HEK293 (cell line): ENCODE results near the gene GPRC5B.

Source experiments
- CTCF ChIA-PET: fragments of 350-600 bp; formaldehyde crosslinking; extraction: SDS; loops from one replicate; lab custom pipeline; 2021; ENCODE audit warnings: antibody characterized with exemption; lab: Yijun Ruan, JAX
- POLR2A ChIA-PET: fragments of 300-600 bp; formaldehyde crosslinking; extraction: SDS; loops from one replicate; lab custom pipeline; 2020; ENCODE audit warnings: antibody characterized with exemption, inconsistent platforms; lab: Yijun Ruan, JAX
- H3K27ac ChIP-seq: fragments of 200-500 bp; sonication (Bioruptor generic); 2 replicates; pipeline ENCODE4 v1.5.1; 2014; ENCODE audit warnings: low read depth, low read length, control low read depth, inconsistent platforms; ENCODE audit errors: extremely low read depth
- H3K36me3 ChIP-seq, 2 experiments: fragments of 200-500 bp in 1 of 2; sonication (Bioruptor generic) in 1 of 2; 1 replicate in 1 of 2; 2 replicates in 1 of 2; pipeline ENCODE4 v1.5.1; 2014 to 2017; ENCODE audit warnings: inconsistent platforms in 2 of 2, low read length in 2 of 2; ENCODE audit not compliant: control insufficient read depth in 2 of 2, insufficient read depth in 1 of 2
- H3K4me1 ChIP-seq: fragments of 200-500 bp; sonication (Bioruptor generic); 2 replicates; pipeline ENCODE4 v1.5.1; 2014; ENCODE audit warnings: mild to moderate bottlenecking, low read length, inconsistent platforms; ENCODE audit not compliant: control insufficient read depth, insufficient read depth
- H3K4me3 ChIP-seq: 2 replicates; pipeline ENCODE4 v1.5.1; 2011; ENCODE audit warnings: low read depth, mild to moderate bottlenecking, control low read depth, low read length, moderate library complexity
- H3K9me3 ChIP-seq: fragments of 200-500 bp; sonication (Bioruptor generic); 2 replicates; pipeline ENCODE4 v1.5.1; 2014; ENCODE audit warnings: low read depth, low read length, inconsistent platforms; ENCODE audit not compliant: control insufficient read depth, insufficient read depth
- HOXD13 ChIP-seq: sonication (generic); formaldehyde crosslinking; IDR thresholded peaks from 2 replicates; pipeline ENCODE4 v1.8.0; 2022; ENCODE audit warnings: missing genetic modification reagents, borderline replicate concordance
- KLF7 ChIP-seq: fragments of 450-650 bp; formaldehyde crosslinking; IDR thresholded peaks from 2 replicates; pipeline ENCODE4 v1.5.1; 2016; ENCODE audit warnings: missing biosample characterization, missing genetic modification characterization, borderline replicate concordance
- OVOL3 ChIP-seq: fragments of 450-650 bp; formaldehyde crosslinking; IDR thresholded peaks from 2 replicates; pipeline ENCODE4 v1.5.1; 2016; ENCODE audit warnings: missing biosample characterization, missing genetic modification characterization
- SETDB1 ChIP-seq: IDR thresholded peaks from one replicate; pipeline ENCODE4 v1.6.1; 2017; ENCODE audit warnings: mild to moderate bottlenecking, low read length, moderate library complexity, mixed read lengths; ENCODE audit not compliant: insufficient read length
- YY1 ChIP-seq: fragments of 450-650 bp; formaldehyde crosslinking; IDR thresholded peaks from 2 replicates; pipeline ENCODE4 v1.5.1; 2018; ENCODE audit warnings: missing biosample characterization, missing genetic modification characterization
- ZFHX2 ChIP-seq: fragments of 450-650 bp; formaldehyde crosslinking; conservative IDR thresholded peaks from 2 replicates; pipeline ENCODE4 v1.5.1; 2016; ENCODE audit warnings: missing biosample characterization, missing genetic modification characterization
- ZFP3 ChIP-seq: fragments of 450-650 bp; formaldehyde crosslinking; IDR thresholded peaks from 2 replicates; pipeline ENCODE4 v1.5.1; 2016; ENCODE audit warnings: low read depth, missing biosample characterization, missing genetic modification characterization
- ZNF10 ChIP-seq: fragments of 450-650 bp; formaldehyde crosslinking; IDR thresholded peaks from 2 replicates; pipeline ENCODE4 v1.5.1; 2017; ENCODE audit warnings: missing biosample characterization, missing genetic modification characterization
- ZNF112 ChIP-seq: fragments of 450-650 bp; formaldehyde crosslinking; IDR thresholded peaks from 2 replicates; pipeline ENCODE4 v1.5.0; 2017; ENCODE audit warnings: missing biosample characterization, missing genetic modification characterization
- ZNF114 ChIP-seq: fragments of 450-650 bp; formaldehyde crosslinking; IDR thresholded peaks from 2 replicates; pipeline ENCODE4 v1.5.0; 2017; ENCODE audit warnings: missing biosample characterization, missing genetic modification characterization
- ZNF19 ChIP-seq: fragments of 450-650 bp; formaldehyde crosslinking; IDR thresholded peaks from 2 replicates; pipeline ENCODE4; 2016; ENCODE audit warnings: missing biosample characterization, missing genetic modification characterization, low read depth
- ZNF23 ChIP-seq: fragments of 450-650 bp; formaldehyde crosslinking; IDR thresholded peaks from 2 replicates; pipeline ENCODE4 v1.5.1; 2016; ENCODE audit warnings: missing biosample characterization, missing genetic modification characterization, borderline replicate concordance
- ZNF544 ChIP-seq: fragments of 450-650 bp; formaldehyde crosslinking; IDR thresholded peaks from 2 replicates; pipeline ENCODE4 v1.5.0; 2017; ENCODE audit warnings: missing biosample characterization, missing genetic modification characterization
- ZNF621 ChIP-seq: fragments of 450-650 bp; formaldehyde crosslinking; IDR thresholded peaks from 2 replicates; pipeline ENCODE4 v1.5.1; 2017; ENCODE audit warnings: missing biosample characterization, missing genetic modification characterization
- ZNF626 ChIP-seq: fragments of 450-650 bp; sonication (Bioruptor Pico); formaldehyde crosslinking; IDR thresholded peaks from 2 replicates; pipeline ENCODE4 v1.5.1; 2018; ENCODE audit warnings: missing biosample characterization, missing genetic modification characterization, inconsistent platforms
- ZNF792 ChIP-seq: fragments of 450-650 bp; formaldehyde crosslinking; IDR thresholded peaks from 2 replicates; pipeline ENCODE4 v1.5.1; 2016; ENCODE audit warnings: missing biosample characterization, missing genetic modification characterization
- ZSCAN30 ChIP-seq: fragments of 450-650 bp; IDR thresholded peaks from 2 replicates; pipeline ENCODE4 v1.5.1; 2018; ENCODE audit warnings: missing biosample characterization, mild to moderate bottlenecking, missing genetic modification characterization, moderate library complexity
- TF ChIP-seq, protein P1 (sequence below): fragments of 450-650 bp; formaldehyde crosslinking; IDR thresholded peaks from 2 replicates; pipeline ENCODE4 v1.5.0; 2017; ENCODE audit warnings: missing biosample characterization, missing genetic modification characterization, borderline replicate concordance
- TF ChIP-seq, protein P2 (sequence below): fragments of 450-650 bp; formaldehyde crosslinking; IDR thresholded peaks from 2 replicates; pipeline ENCODE4 v1.5.1; 2016; ENCODE audit warnings: missing biosample characterization, missing genetic modification characterization
- TF ChIP-seq, protein P3 (sequence below): fragments of 450-650 bp; formaldehyde crosslinking; IDR thresholded peaks from 2 replicates; pipeline ENCODE4 v1.5.1; 2016; ENCODE audit warnings: missing biosample characterization, missing genetic modification characterization, low read depth
- TF ChIP-seq, protein P4 (sequence below): fragments of 450-650 bp; formaldehyde crosslinking; IDR thresholded peaks from 2 replicates; pipeline ENCODE4; 2016; ENCODE audit warnings: missing biosample characterization, missing genetic modification characterization

The GPRC5B gene

DNA sequence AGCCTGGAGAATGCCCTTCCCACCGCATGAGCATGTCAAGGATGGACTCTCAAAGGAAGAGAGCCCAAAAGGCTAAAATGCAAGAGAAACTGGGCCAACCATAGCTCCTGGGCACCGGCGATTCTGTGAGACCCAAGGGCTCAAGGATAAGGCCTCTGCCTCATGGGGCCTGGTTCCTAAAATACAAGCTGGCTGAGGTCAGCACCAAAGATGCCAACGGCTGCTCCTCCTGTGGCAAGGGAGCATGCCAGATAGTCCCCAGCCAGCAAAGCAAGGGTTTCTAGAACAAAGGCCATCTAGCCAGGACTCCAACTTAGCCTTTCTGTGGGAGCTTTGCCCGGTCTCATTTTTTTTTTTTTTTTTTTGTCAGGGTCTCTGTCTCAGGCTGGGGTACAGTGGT is 20.1 kb downstream of the GPRC5B start (continued):
- TF ChIP-seq, protein P1, sequence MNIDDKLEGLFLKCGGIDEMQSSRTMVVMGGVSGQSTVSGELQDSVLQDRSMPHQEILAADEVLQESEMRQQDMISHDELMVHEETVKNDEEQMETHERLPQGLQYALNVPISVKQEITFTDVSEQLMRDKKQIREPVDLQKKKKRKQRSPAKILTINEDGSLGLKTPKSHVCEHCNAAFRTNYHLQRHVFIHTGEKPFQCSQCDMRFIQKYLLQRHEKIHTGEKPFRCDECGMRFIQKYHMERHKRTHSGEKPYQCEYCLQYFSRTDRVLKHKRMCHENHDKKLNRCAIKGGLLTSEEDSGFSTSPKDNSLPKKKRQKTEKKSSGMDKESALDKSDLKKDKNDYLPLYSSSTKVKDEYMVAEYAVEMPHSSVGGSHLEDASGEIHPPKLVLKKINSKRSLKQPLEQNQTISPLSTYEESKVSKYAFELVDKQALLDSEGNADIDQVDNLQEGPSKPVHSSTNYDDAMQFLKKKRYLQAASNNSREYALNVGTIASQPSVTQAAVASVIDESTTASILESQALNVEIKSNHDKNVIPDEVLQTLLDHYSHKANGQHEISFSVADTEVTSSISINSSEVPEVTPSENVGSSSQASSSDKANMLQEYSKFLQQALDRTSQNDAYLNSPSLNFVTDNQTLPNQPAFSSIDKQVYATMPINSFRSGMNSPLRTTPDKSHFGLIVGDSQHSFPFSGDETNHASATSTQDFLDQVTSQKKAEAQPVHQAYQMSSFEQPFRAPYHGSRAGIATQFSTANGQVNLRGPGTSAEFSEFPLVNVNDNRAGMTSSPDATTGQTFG (tag by site-specific recombination), result no peak
- TF ChIP-seq ZNF112 (tag by site-specific recombination) (no peak), ZNF10 (tag by site-specific recombination) (no peak), ZNF792 (tag by site-specific recombination) (no peak), ZNF544 (tag by site-specific recombination) (no peak), ZNF23 (tag by site-specific recombination) (no peak), OVOL3 (tag by site-specific recombination) (no peak), ZNF19 (tag by site-specific recombination) (no peak)
- TF ChIP-seq, protein P2, sequence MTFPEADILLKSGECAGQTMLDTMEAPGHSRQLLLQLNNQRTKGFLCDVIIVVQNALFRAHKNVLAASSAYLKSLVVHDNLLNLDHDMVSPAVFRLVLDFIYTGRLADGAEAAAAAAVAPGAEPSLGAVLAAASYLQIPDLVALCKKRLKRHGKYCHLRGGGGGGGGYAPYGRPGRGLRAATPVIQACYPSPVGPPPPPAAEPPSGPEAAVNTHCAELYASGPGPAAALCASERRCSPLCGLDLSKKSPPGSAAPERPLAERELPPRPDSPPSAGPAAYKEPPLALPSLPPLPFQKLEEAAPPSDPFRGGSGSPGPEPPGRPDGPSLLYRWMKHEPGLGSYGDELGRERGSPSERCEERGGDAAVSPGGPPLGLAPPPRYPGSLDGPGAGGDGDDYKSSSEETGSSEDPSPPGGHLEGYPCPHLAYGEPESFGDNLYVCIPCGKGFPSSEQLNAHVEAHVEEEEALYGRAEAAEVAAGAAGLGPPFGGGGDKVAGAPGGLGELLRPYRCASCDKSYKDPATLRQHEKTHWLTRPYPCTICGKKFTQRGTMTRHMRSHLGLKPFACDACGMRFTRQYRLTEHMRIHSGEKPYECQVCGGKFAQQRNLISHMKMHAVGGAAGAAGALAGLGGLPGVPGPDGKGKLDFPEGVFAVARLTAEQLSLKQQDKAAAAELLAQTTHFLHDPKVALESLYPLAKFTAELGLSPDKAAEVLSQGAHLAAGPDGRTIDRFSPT, result no peak
- TF ChIP-seq, protein P3, sequence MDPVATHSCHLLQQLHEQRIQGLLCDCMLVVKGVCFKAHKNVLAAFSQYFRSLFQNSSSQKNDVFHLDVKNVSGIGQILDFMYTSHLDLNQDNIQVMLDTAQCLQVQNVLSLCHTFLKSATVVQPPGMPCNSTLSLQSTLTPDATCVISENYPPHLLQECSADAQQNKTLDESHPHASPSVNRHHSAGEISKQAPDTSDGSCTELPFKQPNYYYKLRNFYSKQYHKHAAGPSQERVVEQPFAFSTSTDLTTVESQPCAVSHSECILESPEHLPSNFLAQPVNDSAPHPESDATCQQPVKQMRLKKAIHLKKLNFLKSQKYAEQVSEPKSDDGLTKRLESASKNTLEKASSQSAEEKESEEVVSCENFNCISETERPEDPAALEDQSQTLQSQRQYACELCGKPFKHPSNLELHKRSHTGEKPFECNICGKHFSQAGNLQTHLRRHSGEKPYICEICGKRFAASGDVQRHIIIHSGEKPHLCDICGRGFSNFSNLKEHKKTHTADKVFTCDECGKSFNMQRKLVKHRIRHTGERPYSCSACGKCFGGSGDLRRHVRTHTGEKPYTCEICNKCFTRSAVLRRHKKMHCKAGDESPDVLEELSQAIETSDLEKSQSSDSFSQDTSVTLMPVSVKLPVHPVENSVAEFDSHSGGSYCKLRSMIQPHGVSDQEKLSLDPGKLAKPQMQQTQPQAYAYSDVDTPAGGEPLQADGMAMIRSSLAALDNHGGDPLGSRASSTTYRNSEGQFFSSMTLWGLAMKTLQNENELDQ (tag by site-specific recombination), result no peak
- TF ChIP-seq, protein P4, sequence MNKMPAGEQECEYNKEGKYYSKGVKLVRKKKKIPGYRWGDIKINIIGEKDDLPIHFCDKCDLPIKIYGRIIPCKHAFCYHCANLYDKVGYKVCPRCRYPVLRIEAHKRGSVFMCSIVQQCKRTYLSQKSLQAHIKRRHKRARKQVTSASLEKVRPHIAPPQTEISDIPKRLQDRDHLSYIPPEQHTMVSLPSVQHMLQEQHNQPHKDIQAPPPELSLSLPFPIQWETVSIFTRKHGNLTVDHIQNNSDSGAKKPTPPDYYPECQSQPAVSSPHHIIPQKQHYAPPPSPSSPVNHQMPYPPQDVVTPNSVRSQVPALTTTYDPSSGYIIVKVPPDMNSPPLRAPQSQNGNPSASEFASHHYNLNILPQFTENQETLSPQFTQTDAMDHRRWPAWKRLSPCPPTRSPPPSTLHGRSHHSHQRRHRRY (tag by site-specific recombination), result no peak

DNA sequence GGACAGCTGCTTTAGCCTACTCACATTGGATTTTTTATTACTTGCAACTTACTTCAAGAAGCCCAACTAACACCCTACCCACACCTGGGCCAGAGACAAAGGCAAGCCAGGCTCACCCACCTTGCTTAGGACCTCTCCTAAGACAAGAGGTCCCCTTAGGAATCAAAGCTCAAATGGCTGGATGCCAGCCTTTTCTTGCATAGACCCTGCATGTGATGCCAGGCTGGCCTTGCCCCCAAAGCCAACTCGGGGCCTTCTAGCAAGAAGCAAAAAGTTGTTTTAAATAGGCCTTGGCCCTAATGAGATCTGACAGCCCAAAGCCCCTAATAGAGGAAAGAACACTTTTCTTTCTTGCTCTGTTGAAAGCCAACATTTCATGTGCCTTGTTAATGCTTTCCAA is 20.7 kb downstream of the GPRC5B start:
- no peaks in the 10 kb centered on the region for H3K9me3 ChIP-seq
- H3K36me3 ChIP-seq, result peaks cover 0 to 5% of the 10 kb centered on the region in 2 experiments; a peak in 1 of 3 replicates
- POLR2A ChIA-PET, result interaction anchor here (1.0 kb wide), 1 partner anchor 11 kb away, joined by 3 read pairs; no protein-coding TSS in a partner anchor
- TF ChIP-seq KLF7 (tag by site-specific recombination) (no peak), ZSCAN30 (tag by site-specific recombination) (no peak), SETDB1 (no peak), YY1 (no peak), ZNF621 (tag by site-specific recombination) (no peak), ZNF114 (tag by site-specific recombination) (no peak), ZFHX2 (no peak), ZNF626 (tag by site-specific recombination) (no peak), ZFP3 (tag by site-specific recombination) (no peak), HOXD13 (CRISPR knock-in tag) (no peak)
- TF ChIP-seq, all 188 proteins: peak for 0
- Histone ChIP-seq H3K4me3 (no peak overlapping the region), H3K27ac (no peak overlapping the region), H3K4me1 (0 out of 2 replicates have a peak, but pooled peaks cover 2% of the 10 kb centered on the region)
- CTCF ChIA-PET, result no interaction called here
